ENCODE results near the gene KCNJ12.
"Not testable (repeated sequence)": the region's sequence is repeated elsewhere in the genome, so short reads cannot be mapped to it uniquely, and the experiment has no call there.

DNA sequence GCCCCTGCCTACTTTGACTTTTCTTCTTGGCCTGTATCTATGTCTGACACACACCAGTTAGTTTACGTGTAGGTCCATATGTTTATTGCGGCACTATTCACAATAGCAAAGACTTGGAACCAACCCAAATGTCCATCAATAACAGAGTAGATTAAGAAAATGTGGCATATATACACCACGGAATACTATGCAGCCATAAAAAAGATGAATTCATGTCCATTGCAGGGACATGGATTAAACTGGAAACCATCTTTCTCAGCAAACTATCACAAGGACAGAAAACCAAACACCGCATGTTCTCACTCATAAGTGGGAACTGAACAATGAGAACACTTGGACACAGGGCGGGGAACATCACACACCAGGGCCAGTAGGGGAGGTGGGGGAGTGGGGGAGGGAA lies 80.3 kb downstream of the KCNJ12 start:
- TF ChIP-seq, protein P1, sequence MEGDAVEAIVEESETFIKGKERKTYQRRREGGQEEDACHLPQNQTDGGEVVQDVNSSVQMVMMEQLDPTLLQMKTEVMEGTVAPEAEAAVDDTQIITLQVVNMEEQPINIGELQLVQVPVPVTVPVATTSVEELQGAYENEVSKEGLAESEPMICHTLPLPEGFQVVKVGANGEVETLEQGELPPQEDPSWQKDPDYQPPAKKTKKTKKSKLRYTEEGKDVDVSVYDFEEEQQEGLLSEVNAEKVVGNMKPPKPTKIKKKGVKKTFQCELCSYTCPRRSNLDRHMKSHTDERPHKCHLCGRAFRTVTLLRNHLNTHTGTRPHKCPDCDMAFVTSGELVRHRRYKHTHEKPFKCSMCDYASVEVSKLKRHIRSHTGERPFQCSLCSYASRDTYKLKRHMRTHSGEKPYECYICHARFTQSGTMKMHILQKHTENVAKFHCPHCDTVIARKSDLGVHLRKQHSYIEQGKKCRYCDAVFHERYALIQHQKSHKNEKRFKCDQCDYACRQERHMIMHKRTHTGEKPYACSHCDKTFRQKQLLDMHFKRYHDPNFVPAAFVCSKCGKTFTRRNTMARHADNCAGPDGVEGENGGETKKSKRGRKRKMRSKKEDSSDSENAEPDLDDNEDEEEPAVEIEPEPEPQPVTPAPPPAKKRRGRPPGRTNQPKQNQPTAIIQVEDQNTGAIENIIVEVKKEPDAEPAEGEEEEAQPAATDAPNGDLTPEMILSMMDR (conservative IDR thresholded peaks at IDR 0.05; ENCODE audit: low read depth in 2 of 2), result not testable (repeated sequence)
- not testable (repeated sequence) for TF ChIP-seq POLR2AphosphoS5 (IDR thresholded peaks at IDR 0.05; ENCODE audit: low read depth); CREB1 (CRISPR knock-in tag; IDR thresholded peaks at IDR 0.05; ENCODE audit: low read depth); EZH2 (IDR thresholded peaks at IDR 0.05; ENCODE audit: low read depth, unreplicated experiment); ETS1 (IDR thresholded peaks at IDR 0.05); JUNB (IDR thresholded peaks at IDR 0.05; ENCODE audit: unreplicated experiment); STAT1 (IDR thresholded peaks at IDR 0.05; ENCODE audit: unreplicated experiment); EZH2phosphoT487 (IDR thresholded peaks at IDR 0.05; ENCODE audit: unreplicated experiment)
- TF ChIP-seq, protein P2, sequence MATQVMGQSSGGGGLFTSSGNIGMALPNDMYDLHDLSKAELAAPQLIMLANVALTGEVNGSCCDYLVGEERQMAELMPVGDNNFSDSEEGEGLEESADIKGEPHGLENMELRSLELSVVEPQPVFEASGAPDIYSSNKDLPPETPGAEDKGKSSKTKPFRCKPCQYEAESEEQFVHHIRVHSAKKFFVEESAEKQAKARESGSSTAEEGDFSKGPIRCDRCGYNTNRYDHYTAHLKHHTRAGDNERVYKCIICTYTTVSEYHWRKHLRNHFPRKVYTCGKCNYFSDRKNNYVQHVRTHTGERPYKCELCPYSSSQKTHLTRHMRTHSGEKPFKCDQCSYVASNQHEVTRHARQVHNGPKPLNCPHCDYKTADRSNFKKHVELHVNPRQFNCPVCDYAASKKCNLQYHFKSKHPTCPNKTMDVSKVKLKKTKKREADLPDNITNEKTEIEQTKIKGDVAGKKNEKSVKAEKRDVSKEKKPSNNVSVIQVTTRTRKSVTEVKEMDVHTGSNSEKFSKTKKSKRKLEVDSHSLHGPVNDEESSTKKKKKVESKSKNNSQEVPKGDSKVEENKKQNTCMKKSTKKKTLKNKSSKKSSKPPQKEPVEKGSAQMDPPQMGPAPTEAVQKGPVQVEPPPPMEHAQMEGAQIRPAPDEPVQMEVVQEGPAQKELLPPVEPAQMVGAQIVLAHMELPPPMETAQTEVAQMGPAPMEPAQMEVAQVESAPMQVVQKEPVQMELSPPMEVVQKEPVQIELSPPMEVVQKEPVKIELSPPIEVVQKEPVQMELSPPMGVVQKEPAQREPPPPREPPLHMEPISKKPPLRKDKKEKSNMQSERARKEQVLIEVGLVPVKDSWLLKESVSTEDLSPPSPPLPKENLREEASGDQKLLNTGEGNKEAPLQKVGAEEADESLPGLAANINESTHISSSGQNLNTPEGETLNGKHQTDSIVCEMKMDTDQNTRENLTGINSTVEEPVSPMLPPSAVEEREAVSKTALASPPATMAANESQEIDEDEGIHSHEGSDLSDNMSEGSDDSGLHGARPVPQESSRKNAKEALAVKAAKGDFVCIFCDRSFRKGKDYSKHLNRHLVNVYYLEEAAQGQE (IDR thresholded peaks at IDR 0.05; ENCODE audit: unreplicated experiment), result not testable (repeated sequence)

Measured in GM23338 (cell line).